HG03025 (cell line): ENCODE data around the gene FBXW5.

Source experiments
- ATAC-seq: cut with Tn5 transposase; IDR thresholded peaks from one replicate; pipeline ENCODE4 v1.9.1; 2021; ENCODE audit warnings: mild to moderate bottlenecking, moderate library complexity; ENCODE audit not compliant: unreplicated experiment, low FRiP score

Gene FBXW5

GRCh38 chr9:136939996-136940525 lies 4.5 kb downstream of the FBXW5 start:
- ATAC-seq, result no peak

- no peak for ATAC-seq
Observed at GRCh38 chr9:136939431-136939995, 5.0 kb downstream of the FBXW5 start.

GRCh38 chr9:136937186-136938001 lies 7.1 kb downstream of the FBXW5 start:
- ATAC-seq, result no peak

- ATAC-seq, result no peak
Observed at GRCh38 chr9:136936645-136937170, 7.8 kb downstream of the FBXW5 start.

- ATAC-seq, result no peak
Observed at GRCh38 chr9:136935651-136936050, 8.9 kb downstream of the FBXW5 start.

- ATAC-seq, result no peak
Observed at GRCh38 chr9:136934277-136934676, 10.3 kb downstream of the FBXW5 start.

- ATAC-seq, result no peak
Observed at GRCh38 chr9:136931611-136932130, 12.9 kb downstream of the FBXW5 start.

GRCh38 chr9:136930014-136930413 lies 14.5 kb downstream of the FBXW5 start:
- no peak for ATAC-seq

- ATAC-seq, result no peak
Observed at GRCh38 chr9:136928591-136928990, 15.9 kb downstream of the FBXW5 start.

- no peak for ATAC-seq
Observed at GRCh38 chr9:136927343-136928271, 16.9 kb downstream of the FBXW5 start.

GRCh38 chr9:136926749-136927148 lies 17.8 kb downstream of the FBXW5 start:
- no peak for ATAC-seq

GRCh38 chr9:136926154-136926704 lies 18.3 kb downstream of the FBXW5 start:
- no peak for ATAC-seq

GRCh38 chr9:136925414-136926153 lies 19.0 kb downstream of the FBXW5 start:
- ATAC-seq, result no peak

- no peak for ATAC-seq
Observed at GRCh38 chr9:136923881-136924280, 20.7 kb downstream of the FBXW5 start.

- ATAC-seq, result no peak
Observed at GRCh38 chr9:136922540-136922939, 22.0 kb downstream of the FBXW5 start.

- no peak for ATAC-seq
Observed at GRCh38 chr9:136921718-136922117, 22.8 kb downstream of the FBXW5 start.

- no peak for ATAC-seq
Observed at GRCh38 chr9:136921307-136921706, 23.2 kb downstream of the FBXW5 start.

- ATAC-seq, result no peak
Observed at GRCh38 chr9:136920734-136921231, 23.8 kb downstream of the FBXW5 start.

GRCh38 chr9:136920069-136920468 lies 24.5 kb downstream of the FBXW5 start:
- ATAC-seq, result no peak
